Fibroblast of lung (primary cell): ENCODE results near the gene PDS5B.

Experiments used
- EZH2 ChIP-seq: IDR thresholded peaks from 2 replicates; pipeline ENCODE4 v1.5.1; 2012; ENCODE audit warnings: low read length, control low read depth, mild to moderate bottlenecking; ENCODE audit errors: missing control alignments
- TF ChIP-seq, protein P1 (sequence below), 2 donors: IDR thresholded peaks in 1 of 2; conservative IDR thresholded peaks in 1 of 2; 1 replicate in 1 of 2; 2 replicates in 1 of 2; pipeline ENCODE4 v1.5.1; 2011 to 2012; ENCODE audit warnings: low read length in 2 of 2, control low read depth in 1 of 2, inconsistent platforms in 1 of 2, low read depth in 1 of 2, mild to moderate bottlenecking in 1 of 2

DNA sequence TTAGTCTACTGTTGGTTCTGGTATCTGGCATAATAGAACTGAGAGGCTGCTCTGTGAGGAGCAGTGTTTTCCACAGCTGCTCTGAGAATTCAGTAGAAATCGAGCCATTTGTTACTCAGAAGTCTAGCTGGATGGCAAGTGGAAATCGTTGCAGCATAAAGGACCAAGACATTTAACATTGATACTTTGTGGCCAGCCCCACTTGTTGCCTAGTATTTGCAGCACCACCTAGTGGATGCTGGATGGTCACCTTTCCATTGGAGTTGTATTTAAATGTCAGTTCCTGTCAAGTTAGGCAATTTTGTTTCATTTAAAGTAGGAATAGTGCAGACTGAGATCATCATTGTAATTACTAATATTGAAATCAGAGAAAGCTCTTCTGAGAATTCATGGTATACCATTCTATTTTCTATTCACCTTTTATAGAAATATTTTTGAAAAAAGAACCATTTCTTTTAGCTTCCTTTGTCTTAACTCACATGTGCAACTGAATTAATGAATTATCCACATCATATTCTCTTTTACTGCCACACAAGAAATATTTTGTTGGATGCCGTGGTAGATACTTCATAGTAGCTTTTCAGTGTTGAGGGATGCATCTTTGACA is 64.6 kb downstream of the PDS5B start:
- TF ChIP-seq, protein P1, sequence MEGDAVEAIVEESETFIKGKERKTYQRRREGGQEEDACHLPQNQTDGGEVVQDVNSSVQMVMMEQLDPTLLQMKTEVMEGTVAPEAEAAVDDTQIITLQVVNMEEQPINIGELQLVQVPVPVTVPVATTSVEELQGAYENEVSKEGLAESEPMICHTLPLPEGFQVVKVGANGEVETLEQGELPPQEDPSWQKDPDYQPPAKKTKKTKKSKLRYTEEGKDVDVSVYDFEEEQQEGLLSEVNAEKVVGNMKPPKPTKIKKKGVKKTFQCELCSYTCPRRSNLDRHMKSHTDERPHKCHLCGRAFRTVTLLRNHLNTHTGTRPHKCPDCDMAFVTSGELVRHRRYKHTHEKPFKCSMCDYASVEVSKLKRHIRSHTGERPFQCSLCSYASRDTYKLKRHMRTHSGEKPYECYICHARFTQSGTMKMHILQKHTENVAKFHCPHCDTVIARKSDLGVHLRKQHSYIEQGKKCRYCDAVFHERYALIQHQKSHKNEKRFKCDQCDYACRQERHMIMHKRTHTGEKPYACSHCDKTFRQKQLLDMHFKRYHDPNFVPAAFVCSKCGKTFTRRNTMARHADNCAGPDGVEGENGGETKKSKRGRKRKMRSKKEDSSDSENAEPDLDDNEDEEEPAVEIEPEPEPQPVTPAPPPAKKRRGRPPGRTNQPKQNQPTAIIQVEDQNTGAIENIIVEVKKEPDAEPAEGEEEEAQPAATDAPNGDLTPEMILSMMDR (conservative IDR thresholded peaks at IDR 0.05 in 1 of 2, IDR thresholded peaks at IDR 0.05 in 1 of 2; ENCODE audit: low read depth in 1 of 2, low read length in 2 of 2), result peak; percentile 73 to 86
- TF ChIP-seq EZH2, result no peak
